Calu3 (cell line): ENCODE data around the gene ITGAD. TPM values are rescaled to one million over a fixed set of nuclear protein-coding genes. Genes with fewer than 3 reads are reported as not detected.
"Not testable (repeated sequence)": the region's sequence is repeated elsewhere in the genome, so short reads cannot be mapped to it uniquely, and the experiment has no call there.

Experiments
- BruUV-seq: library from RNA; stranded (reverse); fragments of 400-500 nt; replicated peaks from 2 replicates; lab custom pipeline; 2021; lab: Mats Ljungman, UMichigan
- CTCF ChIA-PET: fragments of 300-600 bp; sonication (Branson Sonifier 250); formaldehyde crosslinking; loops from one replicate; lab custom pipeline; 2022; ENCODE audit warnings: antibody characterized with exemption; lab: Charles Lee
- DNase-seq: peaks from one replicate; pipeline ENCODE4 v3.0.0; 2022
- H3K27ac Mint-ChIP-seq: one replicate; pipeline ENCODE4 v1.8.0; 2022; ENCODE audit warnings: mixed read lengths; ENCODE audit not compliant: unreplicated experiment
- H3K27me3 Mint-ChIP-seq: one replicate; pipeline ENCODE4 v1.8.0; 2022; ENCODE audit warnings: mixed read lengths; ENCODE audit not compliant: unreplicated experiment
- H3K36me3 Mint-ChIP-seq: one replicate; pipeline ENCODE4 v1.8.0; 2022; ENCODE audit warnings: mild to moderate bottlenecking, moderate library complexity, mixed read lengths; ENCODE audit not compliant: insufficient read depth, unreplicated experiment
- H3K4me1 Mint-ChIP-seq: one replicate; pipeline ENCODE4 v1.8.0; 2022; ENCODE audit warnings: mild to moderate bottlenecking, low read depth, mixed read lengths; ENCODE audit not compliant: unreplicated experiment
- H3K4me3 Mint-ChIP-seq: one replicate; pipeline ENCODE4 v1.8.0; 2022; ENCODE audit warnings: mild to moderate bottlenecking, low read depth, moderate library complexity, mixed read lengths; ENCODE audit not compliant: unreplicated experiment
- H3K9me3 Mint-ChIP-seq: one replicate; pipeline ENCODE4 v1.8.0; 2022; ENCODE audit warnings: low read depth, mixed read lengths; ENCODE audit not compliant: unreplicated experiment
- CTCF ChIP-seq: fragments of 200-600 bp; IDR thresholded peaks from one replicate; pipeline ENCODE4 v1.8.0; 2022; ENCODE audit warnings: antibody characterized with exemption; ENCODE audit not compliant: unreplicated experiment
- intact Hi-C: fragments of 100-400 bp; cut with micrococcal nuclease; formaldehyde crosslinking; loops from one replicate; pipeline ENCODE4 v1.10.0; 2022; ENCODE audit not compliant: unreplicated experiment
- total RNA-seq: library from RNA; stranded (reverse); gene quantifications from 2 replicates; pipeline ENCODE4 v1.2.3, GENCODE V29; 2022

ITGAD gene
- total RNA-seq, 1 experiment from 2014 or later = not detected

DNA sequence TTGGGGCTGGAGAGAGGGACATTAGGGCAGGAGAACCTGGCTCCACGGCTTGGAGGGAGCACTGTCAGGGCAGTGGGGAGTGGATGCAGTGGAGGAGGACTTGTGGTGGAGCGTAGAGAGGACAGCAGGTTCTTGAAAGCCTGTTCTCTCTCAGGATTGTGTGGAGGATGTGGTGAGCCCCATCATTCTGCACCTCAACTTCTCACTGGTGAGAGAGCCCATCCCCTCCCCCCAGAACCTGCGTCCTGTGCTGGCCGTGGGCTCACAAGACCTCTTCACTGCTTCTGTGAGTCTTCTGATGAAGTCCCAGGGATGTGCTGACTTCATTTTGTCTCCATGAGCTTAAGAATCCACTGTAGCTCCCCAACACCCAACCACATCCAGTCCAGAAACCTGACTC lies 21.6 kb downstream of the ITGAD start:
- Mint-ChIP-seq H3K27ac (no peak overlapping the region), H3K4me3 (no peak overlapping the region), H3K9me3 (no peaks in the 10 kb centered on the region), H3K27me3 (peaks cover 66% of the 10 kb centered on the region), H3K36me3 (no peaks in the 10 kb centered on the region), H3K4me1 (no peaks in the 10 kb centered on the region)
- CTCF ChIA-PET = no interaction called here
- TF ChIP-seq CTCF = no peak
- intact Hi-C loops = no loop called here
- BruUV-seq = no TSS peak
- no peak for DNase-seq

DNA sequence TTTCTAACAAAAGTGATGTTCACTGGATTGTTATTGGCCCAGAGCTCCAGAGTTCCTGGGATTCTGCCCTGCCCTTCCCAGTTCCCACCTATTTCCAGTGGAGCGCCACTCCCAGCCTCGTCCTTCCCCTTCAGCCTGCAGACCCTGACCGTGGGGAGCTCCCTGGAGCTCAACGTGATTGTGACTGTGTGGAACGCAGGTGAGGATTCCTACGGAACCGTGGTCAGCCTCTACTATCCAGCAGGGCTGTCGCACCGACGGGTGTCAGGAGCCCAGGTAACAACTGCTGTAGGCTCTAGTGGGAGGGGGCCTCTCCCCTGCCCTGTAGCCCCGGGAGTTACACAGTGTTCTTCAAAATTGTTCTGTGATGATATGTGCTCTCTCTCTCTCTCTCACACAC lies 23.2 kb downstream of the ITGAD start:
- no peaks in the 10 kb centered on the region for H3K4me1 Mint-ChIP-seq
- peaks cover 56% of the 10 kb centered on the region for H3K27me3 Mint-ChIP-seq
- TF ChIP-seq CTCF = no peak
- no peak overlapping the region for H3K27ac Mint-ChIP-seq
- no peak overlapping the region for H3K4me3 Mint-ChIP-seq
- CTCF ChIA-PET = no interaction called here
- intact Hi-C loops = no loop called here
- H3K36me3 Mint-ChIP-seq = no peaks in the 10 kb centered on the region
- DNase-seq = no peak
- BruUV-seq = no TSS peak
- no peaks in the 10 kb centered on the region for H3K9me3 Mint-ChIP-seq

- H3K4me1 Mint-ChIP-seq, BruUV-seq, CTCF ChIA-PET, H3K27ac Mint-ChIP-seq, H3K9me3 Mint-ChIP-seq, DNase-seq, H3K36me3 Mint-ChIP-seq, H3K4me3 Mint-ChIP-seq, intact Hi-C loops: not testable (repeated sequence)
- peaks cover 53% of the 10 kb centered on the region for H3K27me3 Mint-ChIP-seq
Measured at GRCh38 chr16:31417036-31417435, 23.9 kb downstream of the ITGAD start.

DNA sequence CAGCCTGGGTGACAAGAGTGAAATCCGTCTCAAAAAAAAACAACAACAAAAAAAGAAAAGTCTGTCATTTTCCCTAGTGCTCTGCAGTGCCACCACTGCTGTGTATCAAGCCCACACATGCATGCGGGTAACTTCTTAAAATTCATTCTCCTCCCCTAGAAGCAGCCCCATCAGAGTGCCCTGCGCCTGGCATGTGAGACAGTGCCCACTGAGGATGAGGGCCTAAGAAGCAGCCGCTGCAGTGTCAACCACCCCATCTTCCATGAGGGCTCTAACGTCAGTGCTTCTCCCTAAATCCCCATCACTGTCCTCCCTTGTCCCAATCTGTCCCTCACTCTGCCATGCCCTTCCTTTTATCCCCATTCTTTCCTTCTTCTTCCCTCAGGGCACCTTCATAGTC lies 24.8 kb downstream of the ITGAD start:
- intact Hi-C loops = no loop called here
- H3K9me3 Mint-ChIP-seq = no peaks in the 10 kb centered on the region
- BruUV-seq = no TSS peak
- no peak overlapping the region for H3K27ac Mint-ChIP-seq
- CTCF ChIA-PET = no interaction called here
- no peak for DNase-seq
- H3K36me3 Mint-ChIP-seq = no peaks in the 10 kb centered on the region
- H3K4me3 Mint-ChIP-seq = no peak overlapping the region
- no peak for TF ChIP-seq CTCF
- H3K27me3 Mint-ChIP-seq = peaks cover 53% of the 10 kb centered on the region
- H3K4me1 Mint-ChIP-seq = no peaks in the 10 kb centered on the region

DNA sequence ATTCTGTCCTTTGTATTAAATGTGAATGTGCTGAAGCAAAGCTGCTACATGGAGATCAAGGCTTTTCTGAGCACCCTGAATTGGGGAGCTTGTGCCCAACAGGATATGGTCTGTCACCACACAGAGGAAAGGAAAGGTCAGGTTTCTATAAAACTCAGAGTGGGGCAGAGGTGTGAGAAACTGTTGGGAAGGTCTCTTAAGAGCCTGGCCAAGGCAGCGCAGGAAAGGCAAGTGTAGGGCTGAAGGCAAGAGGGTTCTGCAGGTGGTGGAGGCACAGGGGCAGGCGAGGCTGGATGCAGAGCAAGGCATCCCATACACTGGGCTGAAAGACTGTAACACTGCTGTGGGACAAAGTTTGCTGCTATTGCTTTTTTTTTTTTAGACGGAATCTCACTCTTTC lies 26.9 kb downstream of the ITGAD start:
- H3K27ac Mint-ChIP-seq = no peak overlapping the region
- peaks cover 4% of the 10 kb centered on the region for H3K36me3 Mint-ChIP-seq
- peaks cover 2% of the 10 kb centered on the region for H3K9me3 Mint-ChIP-seq
- DNase-seq = no peak
- intact Hi-C loops = no loop called here
- H3K4me3 Mint-ChIP-seq = no peak overlapping the region
- TF ChIP-seq CTCF = no peak
- CTCF ChIA-PET = no interaction called here
- peaks cover 53% of the 10 kb centered on the region for H3K27me3 Mint-ChIP-seq
- H3K4me1 Mint-ChIP-seq = no peaks in the 10 kb centered on the region
- no TSS peak for BruUV-seq
